ENCODE measurements around the gene RTTN.

DNA sequence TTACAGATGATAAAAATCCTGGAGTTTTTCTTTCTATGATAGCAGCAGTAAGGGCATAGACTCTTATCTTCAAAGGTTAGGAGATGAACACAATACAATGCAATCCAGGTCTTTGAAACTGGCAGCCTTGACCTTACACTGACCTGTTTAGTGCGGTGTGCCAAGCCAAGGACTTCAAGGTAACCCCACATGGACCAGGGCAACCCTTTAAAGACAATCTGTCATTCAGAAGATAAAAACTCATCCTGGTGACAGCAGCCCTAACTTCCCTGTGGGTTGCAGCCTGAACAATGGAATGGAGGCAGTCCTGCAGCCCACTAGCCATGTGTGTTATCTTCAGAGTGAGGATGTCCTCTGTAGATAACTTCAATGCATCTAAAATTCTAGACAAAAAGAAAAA, 78.1 kb downstream of the RTTN start:
- TF ChIP-seq, protein P1, sequence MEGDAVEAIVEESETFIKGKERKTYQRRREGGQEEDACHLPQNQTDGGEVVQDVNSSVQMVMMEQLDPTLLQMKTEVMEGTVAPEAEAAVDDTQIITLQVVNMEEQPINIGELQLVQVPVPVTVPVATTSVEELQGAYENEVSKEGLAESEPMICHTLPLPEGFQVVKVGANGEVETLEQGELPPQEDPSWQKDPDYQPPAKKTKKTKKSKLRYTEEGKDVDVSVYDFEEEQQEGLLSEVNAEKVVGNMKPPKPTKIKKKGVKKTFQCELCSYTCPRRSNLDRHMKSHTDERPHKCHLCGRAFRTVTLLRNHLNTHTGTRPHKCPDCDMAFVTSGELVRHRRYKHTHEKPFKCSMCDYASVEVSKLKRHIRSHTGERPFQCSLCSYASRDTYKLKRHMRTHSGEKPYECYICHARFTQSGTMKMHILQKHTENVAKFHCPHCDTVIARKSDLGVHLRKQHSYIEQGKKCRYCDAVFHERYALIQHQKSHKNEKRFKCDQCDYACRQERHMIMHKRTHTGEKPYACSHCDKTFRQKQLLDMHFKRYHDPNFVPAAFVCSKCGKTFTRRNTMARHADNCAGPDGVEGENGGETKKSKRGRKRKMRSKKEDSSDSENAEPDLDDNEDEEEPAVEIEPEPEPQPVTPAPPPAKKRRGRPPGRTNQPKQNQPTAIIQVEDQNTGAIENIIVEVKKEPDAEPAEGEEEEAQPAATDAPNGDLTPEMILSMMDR (IDR thresholded peaks at IDR 0.05; ENCODE audit: low read depth, low read length), result no peak
- TF ChIP-seq, protein P2, sequence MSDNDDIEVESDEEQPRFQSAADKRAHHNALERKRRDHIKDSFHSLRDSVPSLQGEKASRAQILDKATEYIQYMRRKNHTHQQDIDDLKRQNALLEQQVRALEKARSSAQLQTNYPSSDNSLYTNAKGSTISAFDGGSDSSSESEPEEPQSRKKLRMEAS (IDR thresholded peaks at IDR 0.05; ENCODE audit: low read depth, low read length), result no peak
- TF ChIP-seq POLR2A (IDR thresholded peaks at IDR 0.05; ENCODE audit: extremely low read depth, insufficient read length), result no peak
- no peak for TF ChIP-seq MYC (IDR thresholded peaks at IDR 0.05; ENCODE audit: low read depth, low read length)
